GM21360 (cell line): ENCODE measurements around the gene RSPH1.

Experiments
- ATAC-seq: cut with Tn5 transposase; IDR thresholded peaks from one replicate; pipeline ENCODE4 v1.9.1; 2021; ENCODE audit warnings: mild to moderate bottlenecking, moderate library complexity; ENCODE audit not compliant: unreplicated experiment

The RSPH1 gene

DNA sequence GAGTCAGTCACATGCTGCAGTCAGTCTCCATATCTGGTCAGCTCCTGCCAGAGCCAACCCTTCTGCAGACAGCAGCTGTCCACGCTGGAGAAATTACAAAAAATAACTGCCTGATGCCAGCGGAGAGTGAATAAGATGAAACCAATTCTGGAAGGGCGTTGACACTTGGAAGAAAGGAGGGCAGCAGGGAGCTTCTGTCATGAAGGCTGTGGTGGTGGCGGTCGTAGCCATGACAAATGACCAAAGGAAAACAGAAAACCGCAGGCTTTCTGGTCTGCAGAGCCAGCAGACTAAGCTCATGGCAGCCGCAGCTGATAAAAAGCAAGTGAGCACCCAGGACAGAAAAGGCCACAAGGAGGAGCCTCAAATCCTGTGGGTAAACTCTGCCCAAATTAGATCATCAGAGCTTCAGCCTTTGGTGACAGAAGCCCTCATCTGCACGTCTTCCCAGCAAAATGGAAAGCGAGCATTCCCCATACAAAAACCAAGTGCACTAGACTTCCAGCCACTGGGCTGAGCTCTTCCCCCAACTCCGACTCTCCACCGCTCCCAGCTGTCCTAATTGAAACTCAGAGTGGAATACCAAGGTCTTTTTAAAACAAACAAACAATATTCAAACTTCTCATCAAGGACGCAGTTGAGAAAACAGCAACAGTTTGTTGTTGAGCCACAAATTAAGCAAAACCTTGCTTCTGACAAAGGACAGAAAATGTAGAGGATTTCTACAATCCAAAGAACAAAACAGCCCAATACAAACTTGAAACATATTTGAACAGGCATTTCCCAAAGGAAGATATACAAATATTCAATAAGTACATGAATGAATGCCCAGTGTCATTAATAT is 28.7 kb downstream of the RSPH1 start:
- no peak for ATAC-seq

DNA sequence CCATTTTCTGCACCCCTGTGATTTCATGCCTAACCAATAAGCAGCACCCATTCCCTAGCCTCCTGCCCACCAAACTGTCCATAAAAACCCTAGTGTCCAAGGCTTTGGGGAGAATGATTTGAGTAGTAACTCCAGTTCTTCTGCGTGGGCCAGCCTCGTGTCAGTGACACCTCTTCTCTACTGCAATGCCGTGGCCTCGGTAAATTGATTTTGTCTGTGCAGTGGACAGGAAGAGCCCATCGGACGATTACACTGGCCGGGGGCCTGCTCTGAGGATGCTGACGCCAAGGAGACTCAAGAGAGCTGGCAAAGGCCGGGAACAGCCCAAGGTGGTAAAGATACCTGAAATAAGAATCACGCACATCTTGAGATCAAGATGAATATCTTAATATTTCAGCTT is 29.3 kb downstream of the RSPH1 start:
- ATAC-seq = no peak

DNA sequence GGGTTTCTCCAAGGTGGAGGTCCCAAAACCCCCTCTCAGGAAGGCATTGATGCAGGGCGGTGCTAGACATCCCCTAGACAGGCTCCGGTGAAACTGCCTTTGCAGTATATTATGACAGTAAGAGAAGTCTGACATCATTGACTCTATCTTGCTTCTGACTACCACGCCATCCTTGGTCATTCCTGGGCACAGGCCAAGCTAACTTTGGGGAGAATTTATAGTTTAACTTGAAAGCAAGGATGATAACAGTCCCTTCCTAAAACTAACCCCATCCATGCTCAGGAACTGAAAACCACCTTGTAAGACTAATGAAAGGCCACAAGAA is 30.3 kb downstream of the RSPH1 start:
- ATAC-seq = no peak

DNA sequence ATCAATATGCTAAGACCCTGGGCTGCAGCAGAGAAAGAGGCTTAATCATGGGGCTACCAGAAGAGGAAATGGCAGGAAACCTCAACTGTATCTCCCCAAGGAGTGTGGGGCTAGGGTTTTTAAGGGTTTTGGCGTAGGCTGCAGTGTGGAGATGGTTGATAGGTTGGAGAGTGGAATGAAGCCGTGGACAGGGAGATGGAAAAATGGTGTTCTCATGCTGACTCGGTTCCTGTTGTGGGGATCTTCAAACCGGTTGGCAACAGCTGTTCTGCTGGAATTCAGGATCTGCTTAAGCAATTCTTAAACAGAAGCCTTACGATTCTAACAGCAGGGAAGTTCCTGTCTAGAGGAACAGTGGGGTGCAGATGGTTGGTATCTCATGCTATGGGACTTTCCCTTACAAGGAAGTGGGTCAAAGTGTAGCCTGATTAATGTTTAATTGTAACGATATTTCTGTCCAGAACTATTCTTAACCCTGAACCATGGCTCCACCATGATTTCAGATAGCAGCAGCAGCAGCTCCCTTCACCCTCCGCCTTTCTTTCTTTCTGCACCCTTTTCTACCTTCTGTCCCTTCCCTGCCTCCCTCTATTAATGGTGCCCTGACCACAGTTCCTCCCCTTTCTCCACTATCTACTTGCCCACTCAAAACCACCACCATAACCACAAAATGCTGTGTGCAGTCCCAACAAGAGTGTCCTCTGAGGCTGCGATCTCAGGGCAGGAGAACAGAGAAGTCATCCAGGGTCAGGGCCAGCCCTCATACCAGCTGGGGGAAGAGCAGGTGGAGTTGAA is 30.8 kb downstream of the RSPH1 start:
- no peak for ATAC-seq

DNA sequence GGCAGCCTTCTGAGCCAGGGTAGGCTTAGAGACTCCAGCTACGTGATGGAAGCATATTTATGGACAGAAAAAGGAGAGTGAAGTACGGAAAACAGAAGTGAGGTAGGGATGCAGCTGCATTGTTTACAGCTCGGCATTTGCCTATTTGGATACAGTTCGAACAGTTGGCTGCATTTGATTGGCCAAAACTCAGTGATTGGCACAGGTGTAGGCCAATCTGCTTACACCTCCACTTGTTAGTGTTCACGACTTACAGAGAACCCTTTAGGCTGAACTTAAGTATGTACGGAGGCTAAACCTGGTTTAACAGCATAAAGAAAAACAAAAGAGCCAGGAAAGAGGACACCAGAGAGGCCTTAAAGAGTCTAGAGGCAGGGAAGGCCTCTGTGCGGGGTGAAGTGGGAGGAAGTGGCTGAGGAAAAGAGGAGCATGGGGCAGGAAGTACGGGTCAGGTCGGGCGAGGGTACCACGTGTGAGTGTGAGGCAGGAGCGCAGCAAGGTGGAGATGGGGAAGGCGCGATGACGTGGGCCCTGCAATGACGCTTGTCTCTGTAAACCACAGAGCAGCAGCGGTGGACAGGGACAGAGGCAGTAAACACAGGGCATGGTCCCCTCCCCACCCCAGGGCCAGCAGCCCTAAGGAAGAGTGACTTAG is 32.0 kb downstream of the RSPH1 start:
- ATAC-seq = no peak

DNA sequence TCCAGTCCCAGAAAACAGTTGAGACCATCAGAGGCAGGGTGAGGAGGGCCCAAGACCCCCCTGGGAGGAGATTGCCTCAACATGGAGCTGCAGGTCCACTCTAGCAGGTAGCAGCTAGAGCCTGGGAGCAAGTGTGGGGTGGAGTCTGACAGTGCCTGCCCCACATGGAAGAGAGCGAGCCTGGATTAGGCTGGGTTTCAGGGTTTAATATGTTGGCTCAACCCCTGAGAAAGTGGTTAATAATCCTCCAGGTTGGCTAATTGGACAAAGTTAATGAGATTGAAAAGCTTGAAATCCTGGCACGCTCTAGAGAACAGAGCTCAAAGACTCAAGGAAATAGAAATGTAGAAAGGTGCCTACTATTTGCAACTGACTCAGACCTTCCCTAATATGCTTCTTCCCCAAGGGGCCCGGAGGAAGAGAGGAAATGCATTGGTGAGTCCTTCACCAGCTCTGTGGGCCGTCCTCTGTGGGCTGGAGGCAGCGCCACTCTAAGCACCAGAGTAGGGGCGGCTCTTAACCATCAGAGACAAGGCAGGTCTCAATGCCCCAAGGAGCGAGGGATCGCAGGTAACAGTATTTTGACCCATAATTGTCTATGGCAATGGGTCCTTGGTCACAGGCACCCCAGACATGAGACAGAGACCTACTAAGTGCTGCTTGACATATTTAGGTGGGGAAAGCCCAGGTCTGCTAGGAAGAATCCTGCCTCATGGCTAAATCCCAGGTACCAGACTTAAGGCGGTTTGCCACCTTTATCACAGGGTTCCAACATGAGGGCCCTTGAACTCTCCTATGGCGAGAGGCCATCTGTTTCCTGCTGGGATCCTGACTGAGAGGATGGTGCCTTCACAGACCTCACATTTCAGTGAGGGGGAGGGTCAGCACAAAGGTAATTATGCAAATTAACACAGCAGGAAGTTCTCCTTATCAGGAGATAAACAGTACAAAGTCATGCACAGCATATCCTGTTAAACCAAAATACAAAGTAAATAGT is 33.8 kb downstream of the RSPH1 start:
- no peak for ATAC-seq

DNA sequence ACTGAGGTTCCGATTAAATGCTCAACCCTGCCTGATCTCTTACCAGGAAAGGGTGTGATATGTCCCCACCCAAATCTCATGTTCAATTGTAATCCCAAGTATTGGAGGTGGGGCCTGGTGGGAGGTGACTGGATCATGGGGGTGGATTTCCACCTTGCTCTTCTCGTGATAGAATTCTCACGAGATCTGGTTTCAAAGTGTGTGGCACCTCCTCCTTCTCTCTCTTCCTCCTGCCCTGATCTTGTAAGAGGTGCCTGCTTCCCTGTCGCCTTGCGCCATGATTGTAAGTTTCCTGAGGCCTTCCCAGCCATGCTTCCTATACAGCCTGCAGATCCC is 34.9 kb downstream of the RSPH1 start:
- no peak for ATAC-seq

DNA sequence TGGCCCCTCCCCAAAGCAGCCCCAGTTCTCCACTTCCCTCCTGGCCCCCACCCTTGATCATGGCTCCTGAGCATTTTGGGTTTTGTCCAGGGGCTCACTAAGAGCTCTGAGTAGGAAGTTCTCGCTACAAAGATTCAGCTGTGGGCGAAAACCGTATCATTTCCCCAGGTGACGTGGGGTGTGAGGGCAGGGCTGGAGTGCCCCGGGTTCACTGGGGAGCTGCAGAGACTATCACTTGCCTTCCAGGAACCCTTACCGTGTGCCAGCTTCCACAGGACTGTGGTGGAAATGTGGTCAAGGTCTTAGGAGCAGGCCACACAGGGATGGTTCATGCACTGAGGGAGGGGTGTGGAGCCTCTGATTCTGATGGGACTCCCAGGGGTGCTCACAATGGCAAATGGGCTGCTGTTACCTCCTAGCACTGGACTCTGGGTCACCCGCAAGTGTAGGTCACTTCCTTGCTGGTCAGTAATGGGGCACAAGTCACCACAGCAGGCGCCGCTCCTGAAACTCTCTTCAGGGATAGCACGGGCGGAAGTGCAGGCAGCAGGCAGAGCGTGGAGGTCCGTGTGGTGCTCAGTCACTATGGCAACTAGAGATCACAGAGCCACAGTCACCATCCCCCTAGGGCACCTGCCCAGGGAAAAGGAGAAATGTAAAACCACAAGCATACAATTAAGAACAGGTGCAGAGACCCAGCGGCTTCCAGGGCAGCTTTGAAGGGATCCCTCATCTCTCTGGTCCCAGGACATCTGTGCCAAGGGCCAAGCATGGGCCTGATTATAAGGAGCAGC is 35.4 kb downstream of the RSPH1 start:
- ATAC-seq = no peak

DNA sequence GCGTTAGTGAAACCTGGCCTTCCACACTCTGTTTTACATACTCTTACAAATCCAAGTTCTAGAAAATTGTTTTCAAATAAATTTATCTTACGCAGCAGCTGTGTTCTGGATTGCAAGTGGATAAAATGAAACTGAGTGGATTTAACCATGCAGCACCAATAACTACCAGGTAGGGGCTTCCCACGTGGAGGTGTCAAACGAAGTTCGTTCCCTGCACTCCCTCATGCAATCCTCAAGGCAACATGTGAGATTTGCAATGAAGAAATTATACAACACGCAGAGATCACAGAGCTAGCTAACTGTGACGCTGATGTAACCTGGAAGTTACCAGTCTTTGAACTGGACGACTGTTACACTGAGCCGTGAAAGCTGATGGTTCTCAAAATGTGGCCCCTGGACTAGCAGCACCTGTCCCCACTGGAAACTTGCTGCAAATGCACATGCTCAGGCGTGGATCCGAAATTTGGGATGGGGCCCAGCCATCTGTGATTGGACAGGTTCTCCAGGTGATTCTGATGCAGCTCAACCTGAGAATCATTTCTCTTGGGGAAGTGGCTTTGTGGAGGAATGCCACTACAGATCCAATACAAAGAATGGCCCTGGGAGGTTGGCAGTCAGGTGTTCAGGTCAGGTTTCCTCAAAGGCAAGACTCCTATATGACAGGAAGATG is 36.3 kb downstream of the RSPH1 start:
- no peak for ATAC-seq

DNA sequence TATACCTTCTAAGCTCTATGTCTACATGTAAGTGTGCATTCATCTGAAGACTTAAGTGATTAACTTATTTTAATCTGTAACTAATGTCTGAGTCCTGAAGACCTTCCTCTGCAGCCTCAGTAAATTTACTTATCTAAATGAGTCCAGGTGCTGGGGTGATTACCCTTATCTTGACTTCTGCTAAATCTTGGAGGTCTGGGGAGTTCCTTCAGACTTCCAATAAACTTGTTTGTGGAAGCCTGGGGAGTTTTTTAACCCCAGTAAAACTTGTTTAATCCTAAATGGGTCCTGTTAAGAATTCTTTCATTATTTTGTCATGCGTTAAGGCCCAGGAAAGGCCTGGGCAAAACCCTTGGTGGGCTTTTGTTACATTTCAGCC is 37.0 kb downstream of the RSPH1 start:
- ATAC-seq = no peak

DNA sequence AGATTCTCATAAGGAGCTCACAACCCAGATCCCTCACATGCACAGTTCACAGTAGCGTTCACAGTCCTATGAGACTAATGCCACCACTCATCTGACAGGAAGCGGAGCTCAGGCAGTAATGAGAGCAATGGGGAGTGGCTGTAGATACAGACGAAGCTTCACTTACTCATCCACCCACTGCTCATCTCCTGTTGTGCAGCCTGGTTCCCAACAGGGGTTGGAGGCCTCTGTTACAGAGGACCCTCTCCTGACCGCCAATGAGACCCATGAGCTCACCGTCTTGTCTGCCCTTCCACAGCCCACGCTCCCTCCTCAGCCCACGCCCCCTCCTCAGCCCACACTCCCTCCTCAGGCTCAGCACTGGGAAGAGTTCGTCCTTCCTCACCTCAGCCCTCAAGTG is 39.6 kb downstream of the RSPH1 start:
- no peak for ATAC-seq

DNA sequence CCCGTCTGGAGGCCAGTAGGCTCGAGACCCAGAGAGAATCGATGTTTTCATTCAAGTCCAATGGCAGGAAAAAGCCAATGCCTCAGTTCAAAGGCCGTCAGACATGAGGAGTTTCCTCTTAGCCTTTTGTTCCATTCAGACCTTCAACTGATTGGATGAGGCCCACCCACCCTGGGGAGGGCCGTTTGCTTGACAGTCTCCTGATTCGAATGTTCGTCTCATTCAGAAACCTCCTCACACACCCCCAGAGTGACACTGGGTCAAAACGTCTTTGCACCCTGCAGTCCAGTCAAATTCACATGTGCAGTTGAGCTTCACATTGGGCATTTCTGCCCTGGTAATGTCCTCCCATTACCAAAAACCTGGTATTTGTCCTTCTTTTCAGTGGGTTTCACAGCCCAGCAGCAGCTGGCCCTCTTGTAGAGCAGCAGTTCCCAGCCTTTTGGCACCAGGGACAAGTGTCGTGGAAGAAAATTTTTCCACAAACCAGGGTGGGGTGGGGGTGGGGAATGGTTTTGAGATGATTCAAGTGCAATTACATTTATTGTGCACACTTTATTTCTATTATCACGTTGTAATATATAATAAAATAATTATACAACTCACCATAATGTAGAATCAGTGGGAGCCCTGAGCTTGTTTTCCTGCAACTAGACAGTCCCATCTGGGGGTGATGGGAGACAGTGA is 40.1 kb downstream of the RSPH1 start:
- no peak for ATAC-seq

DNA sequence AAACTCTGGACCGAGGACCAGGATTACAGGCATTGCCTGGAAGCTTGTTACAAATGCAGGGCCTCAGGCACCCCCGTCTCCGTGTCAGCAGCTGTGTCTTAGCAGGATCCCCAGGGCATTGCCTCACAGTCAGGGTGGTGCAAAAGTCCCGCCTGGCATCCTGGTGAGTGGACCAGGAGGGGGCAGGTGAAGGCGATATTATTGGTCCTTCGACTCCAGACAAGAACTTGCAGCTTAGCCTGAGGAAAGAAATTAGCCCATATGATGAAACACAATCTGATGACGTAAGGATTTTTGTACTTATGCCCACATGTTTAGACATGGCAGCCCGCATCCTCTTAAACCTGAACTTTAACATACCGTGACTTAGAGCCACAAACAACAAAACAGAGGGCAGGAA is 40.8 kb downstream of the RSPH1 start:
- ATAC-seq = no peak

DNA sequence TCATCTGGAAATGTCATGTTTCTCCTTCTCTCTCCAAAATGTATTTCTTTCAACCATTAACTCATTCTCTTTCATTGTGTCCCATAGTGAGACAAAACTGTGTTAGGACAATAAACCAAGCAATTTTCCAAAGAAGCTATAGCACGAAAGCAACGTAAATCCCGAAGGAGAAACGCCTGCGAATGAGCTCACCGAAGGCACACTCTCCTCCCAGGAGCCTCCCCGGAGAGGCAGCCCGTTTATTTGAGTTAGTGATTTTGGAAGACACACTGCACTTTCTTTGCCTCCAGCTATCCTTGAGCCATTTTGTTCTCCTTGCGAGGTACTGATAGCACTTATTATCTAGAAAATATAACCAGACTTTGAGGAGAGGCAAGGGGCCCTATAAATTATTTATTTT is 41.2 kb downstream of the RSPH1 start:
- ATAC-seq = no peak

DNA sequence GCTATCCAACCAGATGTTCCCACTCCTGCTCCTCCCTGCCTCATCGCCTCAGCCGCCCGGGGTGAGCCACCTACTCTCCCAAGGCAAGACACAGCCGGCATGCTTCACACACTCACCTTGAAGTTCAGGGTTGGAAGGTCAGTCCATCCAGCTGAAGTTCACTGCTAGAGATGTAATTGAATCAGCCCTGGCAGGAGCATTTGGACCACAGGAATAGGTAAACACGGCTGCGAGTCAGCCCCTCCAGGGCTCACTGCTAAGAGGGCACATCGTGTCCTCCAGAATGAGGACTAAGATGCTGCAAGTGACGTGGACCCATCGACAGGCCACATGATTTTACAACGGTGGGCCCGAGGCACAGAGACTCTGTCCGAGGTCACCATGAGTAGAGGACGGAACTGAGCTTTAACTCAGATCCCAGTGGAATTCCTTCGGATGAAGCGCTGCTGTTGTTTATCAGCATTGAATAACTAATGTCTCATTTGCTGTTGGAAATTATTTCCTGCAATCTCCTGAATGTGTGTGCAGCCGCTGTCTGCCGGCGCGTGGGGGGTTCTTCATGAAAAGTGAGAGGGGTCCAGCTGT is 41.9 kb downstream of the RSPH1 start:
- ATAC-seq = no peak

DNA sequence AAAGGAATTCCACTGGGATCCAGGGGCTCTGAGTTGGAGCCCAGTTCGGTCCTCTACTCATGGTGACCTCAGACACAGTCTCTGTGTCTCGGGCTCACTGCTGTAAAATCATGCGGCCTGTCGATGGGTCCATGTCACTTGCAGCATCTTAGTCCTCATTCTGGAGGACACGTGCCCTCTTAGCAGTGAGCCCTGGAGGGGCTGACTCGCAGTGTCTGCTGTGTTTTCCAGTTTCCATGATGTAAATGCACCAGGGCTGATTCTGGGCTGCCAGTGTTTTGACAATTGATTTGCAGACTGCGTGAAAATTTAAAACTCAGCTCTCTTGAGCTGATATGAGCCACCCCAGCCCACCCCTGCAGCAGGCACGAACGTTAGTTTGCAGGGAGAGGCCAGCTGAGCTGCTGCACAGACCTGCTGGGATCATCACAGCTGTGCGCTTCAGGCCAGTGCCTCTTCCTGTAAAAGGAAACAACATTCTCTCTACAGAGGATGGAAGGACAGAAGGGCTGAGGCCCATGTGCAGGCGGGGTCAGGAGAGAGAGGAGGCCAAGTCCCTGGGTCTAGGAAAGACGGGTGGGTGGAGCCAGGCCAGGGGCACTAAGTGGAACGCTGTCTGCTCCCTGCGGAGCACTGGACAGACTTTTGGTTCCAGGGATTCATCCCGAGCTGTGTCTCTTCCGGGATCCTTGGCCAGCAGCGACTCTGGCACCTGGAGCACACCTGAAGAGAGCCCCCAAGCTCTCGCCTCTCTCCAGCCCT is 42.6 kb downstream of the RSPH1 start:
- ATAC-seq = no peak

DNA sequence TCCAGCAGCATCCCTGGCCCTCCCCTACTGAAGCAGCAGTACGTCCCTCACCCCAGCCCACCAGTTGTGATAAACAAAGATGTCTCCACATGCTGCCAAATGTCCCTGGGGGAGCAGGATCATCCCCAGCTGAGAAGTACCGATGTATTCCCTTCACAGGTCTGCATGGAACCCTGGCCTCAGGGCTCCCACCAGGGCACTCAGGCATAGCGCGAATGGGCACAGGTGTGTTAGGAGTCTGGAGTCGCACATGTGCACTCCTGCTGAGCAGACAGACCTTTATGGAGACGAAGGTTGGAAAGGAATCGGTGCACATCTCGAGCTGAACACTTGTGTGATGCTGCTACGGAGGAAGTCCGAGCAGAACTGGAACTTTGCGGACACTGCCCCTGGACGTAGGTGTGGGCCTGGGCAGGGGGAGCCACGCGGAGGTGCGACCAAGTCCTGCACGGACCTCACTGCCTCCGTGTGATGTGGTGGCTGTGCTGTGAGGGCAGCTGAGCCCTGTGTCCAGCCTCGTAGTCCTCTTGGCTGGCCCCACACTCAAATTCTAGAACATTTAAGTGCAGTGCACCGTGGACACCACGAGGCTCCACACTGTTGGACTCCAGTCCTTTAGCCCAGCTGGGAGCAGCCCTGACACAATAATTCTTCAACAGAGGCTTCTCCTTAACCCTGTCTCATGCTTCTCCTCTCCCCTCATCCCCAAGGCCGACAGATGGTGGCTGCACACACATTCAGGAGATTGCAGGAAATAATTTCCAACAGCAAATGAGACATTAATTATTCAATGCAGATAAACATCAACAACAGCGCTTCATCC is 43.4 kb downstream of the RSPH1 start:
- no peak for ATAC-seq
